Measurements from ENCODE around the gene TMEM169.

GRCh38 chr2:216110620-216111019 lies 28.9 kb downstream of the TMEM169 start:
- TF ChIP-seq EZH2 (conservative IDR thresholded peaks at IDR 0.05; ENCODE audit: low read depth, low read length) = no peak
- TF ChIP-seq CTCF (CRISPR knock-in tag; IDR thresholded peaks at IDR 0.05) = no peak
- no peak for TF ChIP-seq JUND (CRISPR knock-in tag; IDR thresholded peaks at IDR 0.05)
- TF ChIP-seq NCOA1 (CRISPR knock-in tag; IDR thresholded peaks at IDR 0.05) = no peak
- no peak for TF ChIP-seq IRF1 (CRISPR knock-in tag; IDR thresholded peaks at IDR 0.05; ENCODE audit: low read depth)
- TF ChIP-seq CHD4 (IDR thresholded peaks at IDR 0.05; ENCODE audit: borderline replicate concordance, low read length) = no peak
- TF ChIP-seq POLR2A (IDR thresholded peaks at IDR 0.05; ENCODE audit: insufficient read depth in 1 of 2, low read depth in 2 of 2, low read length in 2 of 2) = no peak
- TF ChIP-seq ELK4 (CRISPR knock-in tag; IDR thresholded peaks at IDR 0.05; ENCODE audit: borderline replicate concordance) = no peak
- TF ChIP-seq KAT8 (CRISPR knock-in tag; IDR thresholded peaks at IDR 0.05) = no peak
